22Rv1 (cell line): ENCODE data around the gene ARL13A.

Source experiments
- CTCF ChIP-seq: fragments of 450-650 bp; IDR thresholded peaks from 2 replicates; pipeline ENCODE4 v1.5.1; 2017; ENCODE audit warnings: mild to moderate bottlenecking
- ZFX ChIP-seq: fragments of 450-650 bp; IDR thresholded peaks from 2 replicates; pipeline ENCODE4 v1.6.1; 2017; ENCODE audit warnings: antibody characterized with exemption, borderline replicate concordance

GRCh38 chrX:101028562-101028961 is 59.1 kb downstream of the ARL13A start:
- TF ChIP-seq CTCF, result no peak
- TF ChIP-seq ZFX, result no peak
